NOMO-1 treated with DMSO at 0.1 percent for 48 hours (cell line): ENCODE results near the gene TERB2.
"Not testable (repeated sequence)": the region's sequence is repeated elsewhere in the genome, so short reads cannot be mapped to it uniquely, and the experiment has no call there.

Source experiments
- DNase-seq: peaks from one replicate; lab custom pipeline; 2025; ENCODE audit not compliant: unreplicated experiment; lab: John Stamatoyannopoulos, UW

Gene TERB2

DNA sequence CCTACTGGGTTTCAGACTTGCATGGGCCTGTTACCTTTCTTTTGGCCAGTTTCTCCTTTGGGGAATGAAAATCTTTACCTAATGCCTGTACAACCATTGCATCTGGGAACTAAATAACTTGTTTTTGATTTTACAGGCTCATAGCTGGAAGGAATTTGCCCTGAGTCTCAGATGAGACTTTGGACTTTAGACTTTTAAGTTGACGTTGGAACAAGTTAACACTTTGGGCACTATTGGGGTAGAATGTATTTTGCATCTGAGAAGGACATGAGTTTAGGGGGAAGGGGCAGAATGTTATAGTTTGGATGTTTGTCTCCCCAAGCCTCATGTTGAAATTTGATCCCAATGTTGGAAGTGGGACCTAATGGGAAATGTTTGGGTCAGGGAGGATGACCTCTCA, 44.7 kb downstream of the TERB2 start:
- DNase-seq, result not testable (repeated sequence)

DNA sequence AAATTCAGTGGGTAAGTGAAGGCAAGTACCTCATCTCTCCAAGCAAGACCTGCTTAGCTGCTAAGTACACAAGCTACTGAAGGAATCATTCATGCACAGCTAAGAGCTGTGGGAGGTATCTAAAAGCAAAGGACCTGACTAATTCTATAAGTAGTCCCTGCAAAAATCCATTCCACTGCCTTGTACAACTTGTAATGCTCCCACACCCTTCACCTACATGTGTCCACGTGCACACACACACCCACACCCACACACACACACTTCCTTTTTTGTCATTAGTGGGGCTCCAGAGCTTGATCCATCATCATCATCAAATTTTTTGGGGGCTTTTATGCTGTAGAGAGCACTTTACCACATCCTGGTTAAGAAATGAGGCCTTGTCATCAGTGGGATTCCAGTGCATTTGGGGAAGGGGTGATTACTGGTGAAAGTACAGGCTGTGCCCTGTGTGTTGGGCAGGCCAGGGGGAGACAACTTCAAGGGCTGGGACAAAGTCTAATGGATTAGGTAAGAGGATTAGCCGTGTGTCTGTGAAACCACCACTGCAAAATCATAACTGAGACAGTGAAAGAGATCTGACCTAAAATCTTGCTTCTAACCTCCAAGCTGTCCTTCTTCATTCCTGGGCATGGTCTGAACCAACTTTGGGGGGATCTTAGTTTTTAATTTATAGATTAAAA, 47.4 kb downstream of the TERB2 start:
- not testable (repeated sequence) for DNase-seq

DNA sequence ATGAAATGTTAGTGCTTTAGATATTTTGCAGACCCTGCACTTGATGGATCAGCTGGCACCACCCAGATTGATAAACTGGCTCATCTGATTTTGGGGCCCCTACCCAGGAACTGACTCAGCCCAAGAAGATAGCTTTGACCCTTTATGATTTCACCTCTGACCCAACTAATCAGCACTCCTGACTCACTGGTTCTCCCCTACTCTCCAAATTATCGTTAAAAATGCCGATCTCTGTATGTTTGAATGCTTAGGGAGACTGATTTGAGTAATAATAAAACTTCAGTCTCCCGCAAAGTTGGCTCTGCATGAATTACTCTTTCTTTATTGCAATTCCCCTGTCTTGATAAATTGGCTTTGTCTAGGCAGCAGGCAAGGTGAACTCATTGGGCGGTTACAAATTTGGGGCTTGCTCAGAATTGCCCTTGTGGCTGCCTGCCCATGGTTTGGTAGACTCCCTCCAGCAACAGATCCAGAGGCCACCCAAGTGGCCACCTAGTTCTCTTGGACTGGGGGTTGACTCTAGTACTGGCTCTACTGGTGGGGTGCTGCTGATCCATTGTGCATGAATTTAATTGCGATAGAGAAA, 48.2 kb downstream of the TERB2 start:
- not testable (repeated sequence) for DNase-seq

DNA sequence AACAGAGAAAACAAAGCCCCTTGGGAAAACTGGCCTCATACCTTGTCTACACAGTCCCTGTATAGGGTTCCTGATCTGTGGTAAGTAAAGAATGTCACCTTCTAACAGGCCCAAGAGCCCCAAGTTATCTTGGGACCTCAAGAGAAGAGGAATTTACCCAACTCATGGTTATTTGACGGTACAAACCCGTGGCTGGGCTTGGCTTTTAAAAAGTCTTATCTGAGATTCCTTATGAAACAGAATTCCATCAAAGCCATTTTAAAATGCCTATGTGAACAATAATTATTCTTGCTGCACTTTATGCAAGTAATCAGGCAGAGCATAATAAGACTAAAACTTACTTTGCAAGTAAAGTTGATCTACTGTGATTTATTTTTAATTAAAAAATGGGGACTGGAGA, 52.6 kb downstream of the TERB2 start:
- DNase-seq, result no peak

DNA sequence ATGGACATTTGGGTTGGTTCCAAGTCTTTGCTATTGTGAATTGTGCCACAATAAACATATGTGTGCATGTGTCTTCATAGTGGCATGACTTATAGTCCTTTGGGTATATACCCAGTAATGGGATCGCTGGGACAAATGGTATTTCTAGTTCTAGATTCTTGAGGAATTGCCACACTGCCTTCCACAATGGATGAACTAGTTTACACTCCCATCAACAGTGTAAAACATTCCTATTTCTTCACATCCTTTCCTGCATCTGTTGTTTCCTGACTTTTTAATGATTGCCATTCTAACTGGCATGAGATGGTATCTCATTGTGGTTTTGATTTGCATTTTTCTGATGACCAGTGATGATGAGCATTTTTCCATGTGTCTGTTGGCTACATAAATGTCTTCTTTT, 58.6 kb downstream of the TERB2 start:
- DNase-seq, result not testable (repeated sequence)

DNA sequence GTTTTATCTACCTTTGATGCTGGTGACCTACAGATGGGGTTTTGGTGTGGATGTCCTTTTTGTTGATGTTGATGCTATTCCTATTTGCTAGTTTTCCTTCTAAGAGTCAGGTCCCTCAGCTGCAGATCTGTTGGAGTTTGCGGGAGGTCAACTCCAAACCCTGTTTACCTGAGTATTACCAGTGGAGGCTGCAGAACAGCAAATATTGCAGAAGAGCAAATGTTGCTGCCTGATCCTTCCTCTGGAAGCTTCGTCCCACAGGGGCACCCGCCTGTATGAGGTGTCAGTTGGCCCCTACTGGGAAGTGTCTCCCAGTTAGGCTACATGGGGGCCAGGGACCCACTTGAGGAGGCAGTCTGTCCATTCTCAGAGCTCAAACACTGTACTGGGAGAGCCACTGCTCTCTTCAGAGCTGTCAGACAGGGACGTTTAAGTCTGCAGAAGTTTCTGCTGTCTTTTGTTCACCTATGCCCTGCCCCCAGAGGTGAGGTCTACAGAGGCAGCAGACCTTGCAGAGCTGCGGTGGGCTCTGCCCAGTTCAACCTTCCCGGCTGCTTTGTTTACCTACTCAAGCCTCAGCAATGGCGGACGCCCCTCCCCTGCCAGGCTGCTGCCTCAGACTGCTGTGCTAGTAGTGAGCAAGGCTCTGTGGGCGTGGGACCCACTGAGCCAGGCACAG, 63.9 kb downstream of the TERB2 start:
- DNase-seq, result not testable (repeated sequence)

DNA sequence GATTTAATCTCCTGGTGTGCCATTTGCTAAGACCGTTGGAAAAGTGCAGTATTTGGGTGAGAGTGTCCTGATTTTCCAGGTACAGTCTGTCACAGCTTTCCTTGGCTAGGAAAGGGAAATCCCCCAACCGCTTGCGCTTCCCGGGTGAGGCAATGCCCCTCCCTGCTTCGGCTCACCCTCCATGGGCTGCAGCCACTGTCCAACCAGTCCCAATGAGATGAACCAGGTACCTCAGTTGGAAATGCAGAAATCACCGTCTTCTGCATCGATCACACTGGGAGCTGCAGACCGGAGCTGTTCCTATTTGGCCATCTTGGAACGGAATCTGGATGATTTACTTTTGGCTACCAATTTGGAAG, 64.4 kb downstream of the TERB2 start:
- not testable (repeated sequence) for DNase-seq

DNA sequence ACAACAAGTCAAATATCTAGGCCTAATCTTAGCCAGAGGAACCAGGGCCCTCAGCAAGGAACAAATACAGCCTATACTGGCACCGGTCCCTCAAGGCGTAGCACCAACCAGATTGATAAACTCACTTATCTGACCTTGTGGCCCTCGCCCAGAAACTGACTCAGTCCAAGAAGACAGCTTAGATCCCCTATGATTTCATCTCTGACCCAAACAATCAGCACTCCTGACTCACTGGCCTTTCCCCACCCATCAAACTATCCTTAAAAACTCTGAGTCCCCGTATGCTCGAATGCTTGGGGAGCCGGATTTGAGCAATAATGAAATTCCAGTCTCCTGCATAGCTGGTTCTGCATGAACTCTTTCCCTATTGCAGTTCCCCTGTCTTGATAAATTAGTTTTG, 64.9 kb downstream of the TERB2 start:
- DNase-seq, result no peak

DNA sequence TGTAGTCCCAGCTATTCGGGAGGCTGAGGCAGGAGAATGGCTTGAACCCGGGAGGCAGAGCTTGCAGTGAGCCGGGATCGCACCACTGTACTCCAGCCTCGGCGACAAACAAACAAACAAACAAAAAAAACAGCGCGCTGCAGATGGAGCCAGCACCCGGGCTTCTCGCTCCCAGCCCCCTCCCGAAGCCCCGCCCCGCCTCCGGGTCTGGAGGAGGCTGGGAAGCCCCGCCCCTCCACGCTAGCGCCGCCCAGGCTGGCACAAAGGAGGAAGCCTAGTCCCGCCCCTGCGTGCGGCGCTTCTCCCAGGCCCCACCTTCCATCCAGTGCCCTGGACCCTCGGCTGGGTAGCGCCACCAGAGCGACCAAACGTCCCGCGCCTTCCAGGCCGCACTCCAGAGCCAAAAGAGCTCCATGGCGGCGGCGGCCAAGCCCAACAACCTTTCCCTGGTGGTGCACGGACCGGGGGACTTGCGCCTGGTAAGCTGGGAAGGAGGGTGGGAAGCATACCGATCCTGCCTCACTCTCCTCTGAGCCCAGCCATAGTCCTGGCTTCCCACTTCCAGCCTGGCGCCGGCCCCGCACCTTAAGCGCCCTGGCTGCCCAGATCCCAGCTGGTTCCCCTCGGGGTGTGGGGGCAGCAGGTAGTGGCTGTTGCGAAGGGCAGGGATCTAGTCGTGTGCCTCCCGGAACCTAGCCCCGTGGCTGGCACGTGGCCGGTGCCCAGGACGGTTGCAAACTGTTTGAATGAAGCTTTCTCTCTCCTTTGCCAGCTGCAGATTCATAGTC, 66.6 kb downstream of the TERB2 start, which contains the start of gene SORD:
Gene SORD, plus strand, starts transcription at position 325 of the 788 bp plus-strand sequence. Its CDS starts 89 bp downstream, at position 414.
- peak; percentile 79 for DNase-seq

DNA sequence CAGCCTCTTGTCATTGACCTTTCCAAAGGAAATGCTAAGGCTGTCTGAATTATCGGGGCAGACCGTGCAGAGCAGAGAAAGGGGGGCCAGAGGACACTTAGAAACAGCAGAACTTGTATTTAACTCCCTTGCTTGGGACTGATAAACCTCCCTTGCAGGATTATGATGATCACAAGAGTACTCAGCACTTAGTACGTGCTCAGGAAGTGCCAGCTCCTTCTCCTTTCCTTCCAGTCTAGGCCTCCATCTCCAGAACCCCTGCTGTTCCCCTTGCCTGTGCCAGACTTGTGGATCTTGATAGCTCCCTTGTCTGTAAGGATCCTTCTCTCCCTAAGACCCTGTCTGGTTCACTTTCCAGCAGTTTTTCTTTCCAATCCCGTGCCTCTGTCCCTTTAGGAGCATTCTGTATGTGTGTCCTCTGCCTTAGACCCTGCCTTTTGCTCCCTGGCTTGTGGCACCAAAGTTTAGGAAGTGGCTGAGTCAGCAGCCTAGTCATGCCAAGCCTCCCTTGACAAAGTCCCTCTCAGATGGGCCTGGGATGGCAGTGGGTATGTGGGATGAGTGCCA, 67.3 kb downstream of the TERB2 start:
- peak; percentile 5 for DNase-seq

DNA sequence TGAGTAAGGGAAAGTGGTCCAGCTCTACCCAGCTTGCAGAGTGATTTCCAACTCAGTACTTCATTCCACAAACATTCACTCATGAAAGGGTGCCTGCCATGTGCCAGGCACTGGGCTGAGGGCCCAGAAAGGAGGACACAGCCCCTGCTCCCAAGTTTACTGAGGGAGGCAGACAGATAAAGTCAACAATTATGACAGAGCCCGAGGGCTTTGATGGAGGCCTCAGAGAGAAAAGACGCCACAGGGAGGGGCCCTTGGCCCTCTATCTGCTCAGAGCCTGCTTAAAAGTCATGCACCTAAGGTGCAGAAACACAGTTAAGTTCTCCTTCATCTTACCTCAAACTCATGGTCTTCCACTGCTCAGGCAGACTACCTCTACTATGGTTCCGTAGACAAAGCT, 68.2 kb downstream of the TERB2 start:
- DNase-seq, result not testable (repeated sequence)

DNA sequence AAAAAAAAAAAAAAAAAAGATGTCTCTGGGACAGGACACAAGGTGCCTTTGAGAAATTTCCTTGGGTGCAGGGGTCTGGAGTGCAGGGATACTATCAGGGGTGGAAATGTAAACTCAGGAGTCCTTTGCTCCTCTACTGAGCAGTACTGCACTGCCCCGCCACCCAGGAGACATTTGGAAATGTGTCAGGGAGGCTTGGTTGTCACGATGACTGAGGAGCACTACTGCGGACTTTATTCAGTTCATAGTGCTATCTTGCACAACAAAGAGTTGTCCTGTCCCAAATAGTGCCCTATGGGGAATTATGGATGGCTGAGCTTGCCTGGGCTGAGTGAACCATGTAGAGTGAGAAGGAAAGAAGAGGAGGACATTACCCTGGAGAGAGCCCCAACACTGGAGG, 69.1 kb downstream of the TERB2 start:
- DNase-seq, result not testable (repeated sequence)

DNA sequence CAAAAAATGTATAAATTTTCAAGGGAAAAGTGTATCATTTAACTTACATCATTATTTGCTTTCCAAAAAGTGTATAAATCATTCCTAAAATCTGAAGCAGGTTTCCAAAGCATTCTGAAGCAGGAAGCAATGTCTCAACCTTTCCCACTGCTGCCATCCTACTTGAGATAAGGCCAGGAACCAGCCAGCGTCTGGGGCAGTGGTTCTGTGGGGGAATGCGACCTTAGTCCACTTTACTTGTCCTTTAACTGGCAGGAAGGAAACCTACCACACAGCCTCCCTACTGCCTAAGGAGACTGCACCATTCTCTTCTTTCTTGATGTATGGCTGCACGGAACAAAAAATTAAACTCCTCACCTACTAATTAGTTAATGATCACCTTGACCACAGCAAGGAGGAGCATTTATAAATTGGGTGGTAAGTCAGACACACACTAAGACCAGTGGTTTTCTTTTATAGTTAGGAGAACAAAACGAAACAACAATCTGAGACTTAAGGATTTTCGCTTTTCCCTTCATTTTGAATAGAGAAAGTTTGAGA, 70.2 kb downstream of the TERB2 start:
- DNase-seq, result no peak

DNA sequence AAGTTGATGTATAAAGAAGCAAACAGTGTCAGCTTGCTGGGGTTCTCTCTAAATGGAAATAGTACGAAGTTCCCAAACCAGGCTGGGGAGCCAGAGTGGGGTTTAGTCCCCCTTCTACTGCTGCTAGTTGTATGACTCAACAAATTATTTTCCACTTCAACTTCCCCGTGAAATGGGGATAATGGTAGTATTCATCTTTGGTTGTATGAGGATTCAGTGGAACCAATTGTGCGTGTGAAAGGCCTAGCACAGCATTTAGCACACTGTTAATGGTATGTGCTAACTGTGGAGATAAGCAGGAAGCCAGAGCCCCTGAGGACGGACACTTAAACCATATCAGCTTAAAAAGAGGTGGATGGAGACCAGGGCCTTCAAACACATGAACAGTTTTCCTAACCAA, 70.7 kb downstream of the TERB2 start:
- DNase-seq, result no peak
